ENCODE results near the gene XPR1.

XPR1 gene

DNA sequence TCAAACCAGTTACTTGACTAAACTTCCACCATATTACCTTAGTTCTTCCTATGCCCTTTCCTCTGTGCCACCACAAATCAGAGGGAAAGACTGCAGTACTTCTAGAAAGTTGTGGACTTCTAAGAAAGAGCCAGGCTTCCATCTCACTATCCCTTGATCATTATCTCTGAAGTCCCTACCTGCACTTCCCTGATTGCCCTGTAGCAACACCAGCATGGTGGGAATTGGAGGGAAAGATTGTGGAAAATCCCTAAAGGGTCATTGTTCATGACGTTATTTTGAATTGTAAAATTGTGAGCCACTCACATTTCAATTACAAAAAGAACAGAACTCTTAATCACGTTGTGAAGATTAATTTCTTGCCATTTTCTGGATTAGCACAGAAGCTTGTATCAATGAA lies 257.5 kb downstream of the XPR1 start:
- DNase-seq (ENCODE audit: low read depth in 2 of 2): no peak

DNA sequence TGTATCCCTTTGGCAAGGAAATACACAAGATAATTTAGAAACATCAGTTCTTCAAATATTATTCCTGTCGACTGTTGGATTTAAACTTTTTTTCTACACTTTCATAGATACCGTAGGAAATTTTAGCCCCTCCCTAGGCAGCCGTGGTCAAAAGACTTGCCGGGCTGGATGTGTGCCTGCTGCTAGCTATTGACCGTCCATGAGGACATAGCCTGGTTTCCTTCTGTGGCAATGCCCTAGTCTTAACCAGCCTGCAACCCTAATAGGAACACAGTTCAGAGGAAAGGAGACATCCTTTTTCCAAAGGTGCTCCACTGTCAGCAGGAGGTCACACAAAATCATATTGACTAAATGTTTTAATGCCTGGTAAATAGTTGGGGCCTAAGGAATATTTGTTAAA lies 260.4 kb downstream of the XPR1 start:
- no peak for DNase-seq (ENCODE audit: low read depth in 2 of 2)

DNA sequence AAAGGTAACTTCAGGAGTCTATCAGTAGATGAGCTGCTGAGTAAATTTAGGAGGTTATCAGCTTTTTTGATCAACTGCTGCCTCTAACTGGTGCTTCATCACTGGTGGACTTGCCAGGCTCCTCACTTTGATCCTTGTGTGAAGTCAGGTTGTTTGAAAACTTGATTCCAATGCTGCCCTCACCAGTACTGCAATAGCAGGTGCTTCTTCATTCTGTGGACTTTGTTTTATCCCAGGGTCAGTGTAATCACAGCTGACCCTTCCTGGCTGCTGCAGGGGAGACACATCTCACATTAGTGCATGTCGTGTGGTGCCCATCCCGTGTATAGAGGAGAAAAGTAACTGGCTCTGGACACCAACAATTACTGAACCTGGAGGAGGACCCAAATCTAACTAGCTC lies 260.9 kb downstream of the XPR1 start:
- DNase-seq (ENCODE audit: low read depth in 2 of 2): no peak

DNA sequence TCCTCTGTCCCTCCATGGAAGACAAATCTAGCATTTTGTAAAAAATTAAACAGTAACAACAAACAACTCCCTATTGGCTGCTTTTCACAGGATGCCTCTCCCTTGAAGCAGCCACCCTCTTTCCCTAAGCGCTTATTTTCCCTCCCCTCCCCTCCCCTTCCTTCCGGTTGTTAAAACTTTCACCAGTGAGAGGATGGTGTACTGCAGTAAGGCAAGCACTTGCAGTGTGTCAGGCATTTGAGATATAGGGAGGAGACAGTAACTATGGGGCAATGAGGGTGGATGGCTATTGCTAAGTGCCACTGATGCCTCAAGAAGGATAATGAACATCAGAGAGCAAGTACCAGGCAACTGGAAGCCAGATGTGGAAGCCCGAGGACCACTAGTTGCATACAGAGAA lies 261.8 kb downstream of the XPR1 start:
- no peak for DNase-seq (ENCODE audit: low read depth in 2 of 2)

DNA sequence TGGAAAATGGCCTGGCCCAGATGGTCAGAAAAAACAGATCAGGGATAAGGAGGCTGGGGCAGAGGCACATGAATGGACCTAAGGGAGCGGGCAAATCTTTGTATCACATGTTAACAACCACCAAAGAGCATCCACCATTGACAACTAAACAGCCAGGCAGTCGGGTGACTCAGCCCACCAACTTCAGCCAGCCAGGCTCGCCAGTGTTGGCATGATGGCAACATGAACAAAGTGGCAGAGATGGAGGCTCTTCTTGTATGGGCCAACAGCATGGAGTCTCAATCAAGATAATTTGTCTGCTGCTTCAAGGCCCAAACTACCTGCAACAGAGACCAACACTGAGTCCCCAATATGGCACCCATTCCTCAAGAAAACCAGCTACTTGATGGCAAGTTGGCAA lies 264.3 kb downstream of the XPR1 start:
- no peak for DNase-seq (ENCODE audit: low read depth in 2 of 2)

DNA sequence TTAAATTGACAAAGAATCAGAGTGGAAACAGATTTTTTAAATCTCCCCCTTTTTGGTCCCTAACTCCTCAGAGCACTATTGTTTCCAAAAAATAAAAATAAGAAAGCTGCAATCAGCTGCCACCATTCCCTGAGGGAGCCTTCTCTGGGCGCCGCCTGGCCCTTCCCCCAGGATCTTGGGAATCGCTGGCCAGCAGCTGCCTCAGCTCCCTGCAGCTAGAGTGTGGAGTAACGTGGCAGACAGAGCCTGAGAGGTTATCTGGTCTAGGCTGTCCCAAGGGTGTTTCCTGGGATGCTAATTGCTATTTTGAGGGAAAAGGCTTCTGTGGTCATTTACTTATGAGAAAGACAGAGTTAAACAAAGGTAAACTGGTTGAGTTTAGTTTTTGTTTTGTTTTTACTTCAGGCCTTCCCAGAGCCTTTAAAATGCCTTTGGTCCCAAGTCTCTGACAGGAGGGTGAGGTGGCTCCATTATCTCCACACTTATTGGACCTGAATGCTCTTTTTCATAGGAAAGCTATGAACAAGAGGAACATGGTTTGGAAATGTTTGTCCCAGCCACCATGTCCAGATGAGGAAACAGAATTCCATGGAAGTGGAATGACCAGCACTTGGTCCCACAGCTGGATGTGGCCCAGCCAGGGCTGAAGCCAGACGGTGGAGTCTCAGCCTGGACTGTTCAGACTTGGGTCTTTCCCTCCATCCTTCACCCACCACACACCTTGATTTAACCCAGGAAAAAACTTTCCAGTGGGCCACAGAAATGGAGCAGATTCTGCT lies 266.8 kb downstream of the XPR1 start:
- no peak for DNase-seq (ENCODE audit: low read depth in 2 of 2)

DNA sequence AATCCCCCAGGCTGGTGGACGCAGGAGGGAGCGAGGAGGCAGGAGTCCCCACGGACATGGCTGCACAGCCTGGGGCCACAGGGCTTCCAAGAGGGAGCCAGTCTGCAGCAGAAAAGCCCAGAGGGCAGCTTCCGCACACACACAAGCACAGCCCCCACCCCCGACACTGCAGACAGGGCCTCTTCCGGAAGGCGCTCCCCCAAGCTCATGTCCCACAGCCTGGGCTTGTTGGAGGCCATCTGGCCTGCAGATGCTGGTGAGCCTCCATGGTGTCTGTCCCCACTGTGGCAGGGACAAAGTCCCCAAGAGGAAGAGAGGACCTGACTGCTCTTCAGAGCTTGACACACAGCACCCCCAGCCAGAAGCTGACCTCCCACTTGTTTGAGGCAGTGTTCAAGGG lies 267.4 kb downstream of the XPR1 start:
- no peak for DNase-seq (ENCODE audit: low read depth in 2 of 2)

DNA sequence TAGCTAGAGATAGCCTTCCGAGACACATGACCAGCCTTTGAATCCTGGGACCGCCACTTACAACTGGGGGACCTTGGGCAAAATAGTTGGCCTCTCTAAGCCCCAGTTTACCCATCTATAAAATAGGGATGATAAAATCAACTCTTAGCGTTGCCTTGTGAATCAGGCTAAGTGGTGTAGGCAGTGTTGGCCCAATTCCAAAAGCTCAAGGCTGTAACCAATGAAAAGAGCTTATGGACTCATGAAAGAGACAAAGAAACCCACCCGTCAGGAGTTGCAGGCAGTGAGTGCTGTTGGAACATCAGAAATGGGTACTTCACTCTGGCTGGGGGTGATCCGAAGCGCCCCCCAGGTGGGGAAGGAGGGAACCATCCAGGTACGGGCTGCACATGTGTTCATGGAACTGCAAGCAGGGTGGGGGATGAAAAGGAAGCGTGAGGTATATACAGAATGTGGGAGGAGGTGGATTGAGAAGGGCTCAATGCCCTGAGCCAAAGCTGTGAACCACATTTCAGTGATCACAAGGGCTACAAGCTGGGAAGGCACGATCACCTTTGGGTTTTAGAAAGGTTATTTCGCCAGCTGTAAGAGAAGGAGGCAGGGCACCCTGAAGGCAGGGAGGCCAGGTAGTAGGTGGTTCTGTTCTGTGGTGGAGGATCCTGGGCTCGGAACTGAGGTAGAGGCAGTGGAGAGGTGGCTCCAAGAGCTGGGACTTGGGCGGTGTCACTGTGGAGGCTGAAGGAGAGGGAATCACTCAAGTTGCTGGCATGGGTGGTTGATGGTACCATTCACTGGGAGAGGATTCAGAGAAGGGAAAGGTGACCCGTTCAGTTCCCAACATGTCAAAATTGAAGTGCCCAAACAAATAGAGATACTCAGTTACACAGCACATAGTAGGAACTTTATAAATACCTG lies 269.5 kb downstream of the XPR1 start:
- no peak for DNase-seq (ENCODE audit: low read depth in 2 of 2)

DNA sequence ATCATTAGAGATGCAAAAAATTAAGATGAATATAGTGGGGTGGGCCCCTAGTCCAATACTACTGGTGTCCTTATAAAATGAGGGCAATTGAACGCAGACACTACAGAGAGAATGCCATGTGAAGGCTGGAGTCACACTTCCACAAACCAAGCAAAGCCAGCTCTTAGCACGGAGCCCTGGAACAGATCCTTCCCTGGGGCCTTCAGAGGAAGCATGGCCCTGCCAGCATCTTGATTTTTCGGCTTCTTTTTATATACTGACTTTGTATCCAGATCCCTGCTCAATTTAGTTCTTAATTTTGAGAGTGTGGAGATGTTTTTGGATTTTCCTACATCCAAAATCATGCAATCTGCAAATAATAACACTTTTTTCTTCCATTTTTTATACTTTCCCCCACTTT lies 270.7 kb downstream of the XPR1 start:
- DNase-seq (ENCODE audit: low read depth in 2 of 2): no peak

DNA sequence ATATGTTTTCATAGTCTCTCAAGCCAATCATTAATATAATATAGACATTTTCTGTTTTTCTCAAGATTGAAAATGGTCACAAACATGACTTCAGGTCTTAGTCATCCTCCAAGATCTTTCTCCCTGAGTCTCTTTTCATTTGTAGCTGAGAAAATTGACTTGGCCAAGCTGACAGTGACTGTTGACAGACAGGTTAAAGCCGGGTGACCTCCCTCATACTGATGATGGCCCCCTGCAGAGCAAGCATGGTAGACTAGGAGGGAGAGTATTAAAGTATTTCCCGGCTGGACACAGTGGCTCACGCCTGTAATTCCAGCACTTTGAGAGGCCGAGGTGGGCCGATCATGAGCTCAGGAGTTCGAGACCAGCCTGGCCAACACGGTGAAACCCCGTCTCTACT lies 274.1 kb downstream of the XPR1 start:
- no peak for DNase-seq (ENCODE audit: low read depth in 2 of 2)

DNA sequence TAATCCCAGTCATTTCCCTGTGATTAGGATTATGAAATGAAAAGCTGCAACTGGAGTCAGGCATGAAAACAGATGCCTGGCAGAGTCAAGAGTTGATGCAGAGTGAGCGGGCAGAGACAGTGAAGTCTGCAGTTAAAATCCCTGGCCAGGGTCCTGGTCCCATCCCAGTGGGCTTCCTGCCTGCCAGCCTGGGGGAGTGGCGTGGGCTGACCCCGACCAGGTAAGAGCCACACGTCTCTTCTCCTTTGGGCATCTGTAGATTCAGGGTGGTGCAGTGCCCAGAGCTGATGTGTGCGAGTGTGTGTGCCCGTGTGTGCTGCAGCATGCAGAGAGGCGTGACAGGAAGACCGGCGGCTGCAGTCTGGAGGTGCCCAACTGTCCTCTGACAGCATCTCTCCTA lies 274.7 kb downstream of the XPR1 start:
- DNase-seq (ENCODE audit: low read depth in 2 of 2): no peak

DNA sequence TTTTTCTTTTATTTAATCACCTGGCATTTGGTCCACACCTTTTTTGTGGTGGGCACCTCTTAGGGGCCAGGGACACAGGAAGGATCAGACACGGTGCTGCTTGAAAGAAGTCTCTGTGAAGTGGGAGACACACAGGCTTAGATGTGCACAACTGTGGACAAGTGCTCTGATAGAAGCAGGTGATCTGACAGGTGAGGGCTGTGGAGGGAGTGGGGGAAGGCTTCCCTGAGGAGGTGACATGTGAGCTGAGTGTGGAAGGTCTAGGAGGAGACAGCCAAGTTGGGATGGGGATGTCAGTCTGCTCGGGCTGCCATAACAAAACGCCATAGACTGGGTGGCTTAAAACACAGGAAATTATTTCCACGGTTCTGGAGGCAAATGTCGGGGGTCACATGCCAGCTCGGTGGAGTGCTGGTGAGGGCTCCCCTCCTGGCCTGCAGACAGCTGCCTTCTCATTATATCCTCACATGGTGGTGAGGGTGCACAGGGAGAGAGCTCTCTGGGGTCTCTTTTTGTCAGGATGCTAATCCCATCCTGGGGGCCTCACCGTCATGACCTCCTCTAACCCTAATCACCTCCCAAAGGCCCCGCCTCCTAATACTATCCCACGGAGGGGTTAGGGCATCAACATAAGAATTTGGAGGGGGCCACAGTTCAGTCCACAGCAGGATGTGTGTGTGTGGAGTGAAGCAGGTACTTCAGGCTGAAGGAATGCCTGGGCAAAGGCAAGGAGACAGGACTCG lies 275.7 kb downstream of the XPR1 start:
- DNase-seq (ENCODE audit: low read depth in 2 of 2): no peak

DNA sequence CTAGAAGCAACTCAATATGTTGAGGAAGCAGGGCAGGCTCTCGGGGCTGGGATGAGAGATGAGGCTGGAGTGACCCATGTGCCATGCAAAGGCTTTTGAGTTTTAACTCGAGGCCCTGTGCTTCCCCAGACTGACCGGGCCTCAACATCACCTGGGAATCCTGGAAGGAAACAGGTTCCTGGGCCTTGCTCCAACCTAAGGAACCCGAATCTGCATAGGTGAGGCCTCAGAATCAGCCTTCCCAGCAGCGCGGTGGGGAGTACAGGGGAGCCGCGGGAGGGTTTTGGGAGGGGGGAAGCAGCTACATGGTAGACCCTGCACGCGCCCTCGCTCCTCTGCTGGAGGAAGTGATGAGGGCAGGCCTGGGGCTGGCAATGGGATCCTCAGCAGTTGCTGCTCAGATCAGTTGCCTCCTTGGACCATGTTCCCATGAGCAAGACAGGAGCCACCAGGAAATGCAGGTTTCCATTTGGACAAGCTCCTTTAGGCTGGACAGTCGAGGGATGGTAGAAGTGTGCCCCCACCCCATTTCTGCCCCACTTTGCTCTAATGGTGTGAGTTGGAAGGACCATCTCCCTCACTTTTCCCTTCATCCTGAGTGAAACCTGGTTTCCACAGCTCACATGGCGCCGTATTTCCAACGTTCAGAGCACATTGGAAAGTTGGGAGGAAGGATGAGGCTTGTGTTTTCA lies 276.4 kb downstream of the XPR1 start:
- DNase-seq (ENCODE audit: low read depth in 2 of 2): no peak

DNA sequence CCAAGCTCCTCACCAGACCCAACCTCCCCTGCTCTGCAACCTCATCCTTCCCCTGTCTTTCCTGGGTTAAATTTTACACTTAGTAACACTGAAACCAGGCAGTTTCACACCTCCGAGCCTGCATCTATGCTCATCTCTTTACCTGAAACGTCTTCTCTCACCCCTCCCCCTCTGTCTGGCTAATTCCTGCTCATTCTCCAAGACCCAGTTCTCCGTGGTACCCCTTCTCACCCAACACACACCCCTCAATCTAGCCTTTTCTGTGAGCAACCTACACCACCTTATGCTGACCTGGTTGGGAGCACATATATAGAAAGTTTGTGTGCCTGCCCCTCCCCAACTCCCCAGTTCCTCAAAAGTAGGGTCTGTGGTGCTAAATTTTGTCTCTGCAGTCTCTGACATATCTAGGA lies 277.2 kb downstream of the XPR1 start:
- DNase-seq (ENCODE audit: low read depth in 2 of 2): no peak

DNA sequence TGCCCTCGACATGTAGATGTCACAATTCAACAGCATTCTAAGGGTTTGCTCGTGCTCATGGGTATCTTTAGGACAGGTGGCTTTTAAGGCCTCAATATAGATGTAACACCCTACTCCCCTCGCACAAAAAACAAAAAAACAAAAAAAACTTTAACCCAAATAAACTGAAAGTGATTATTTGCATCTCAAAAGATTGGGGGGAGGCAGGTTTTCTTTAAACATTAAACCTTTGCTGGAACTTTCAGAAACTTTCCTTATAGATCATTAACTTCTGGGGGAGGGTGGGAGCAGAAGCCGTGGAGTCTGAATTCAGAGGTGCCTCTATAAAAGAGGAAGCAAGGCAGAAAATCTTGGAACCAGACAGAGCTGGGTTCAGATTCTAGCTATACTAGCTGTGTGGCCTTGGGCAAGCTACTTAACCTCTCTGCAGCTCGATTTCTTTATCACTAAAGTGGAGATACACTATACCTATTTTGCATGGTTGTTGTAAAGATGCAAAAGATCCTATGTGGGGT lies 277.7 kb downstream of the XPR1 start:
- no peak for DNase-seq (ENCODE audit: low read depth in 2 of 2)

DNA sequence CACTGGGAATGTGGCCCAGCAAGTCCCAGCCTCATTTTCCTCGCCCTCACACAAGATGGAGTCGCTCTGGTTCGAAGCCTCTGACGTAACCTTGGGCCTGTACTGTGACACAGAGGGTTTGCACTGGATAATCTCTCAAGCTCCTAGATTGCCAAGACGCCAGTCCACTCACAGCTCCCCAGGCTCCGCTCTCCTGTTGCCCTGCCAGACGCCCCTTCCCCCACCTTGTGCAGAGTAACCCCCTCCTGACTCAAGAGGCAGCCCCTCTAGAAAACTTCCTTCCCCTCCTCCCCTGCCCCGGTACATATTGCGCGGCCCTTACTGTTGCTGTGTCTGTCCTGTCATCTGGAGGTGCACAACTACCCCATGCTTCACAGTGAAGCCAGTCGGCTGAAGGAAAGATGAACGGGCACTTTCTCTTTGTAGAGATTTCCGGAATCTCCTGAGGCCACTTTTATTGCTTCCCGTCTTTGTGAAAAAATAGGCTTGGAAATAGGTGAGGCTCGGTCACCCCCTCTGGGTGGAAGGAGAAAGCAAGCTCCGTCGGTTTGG lies 279.9 kb downstream of the XPR1 start:
- no peak for DNase-seq (ENCODE audit: low read depth in 2 of 2)

DNA sequence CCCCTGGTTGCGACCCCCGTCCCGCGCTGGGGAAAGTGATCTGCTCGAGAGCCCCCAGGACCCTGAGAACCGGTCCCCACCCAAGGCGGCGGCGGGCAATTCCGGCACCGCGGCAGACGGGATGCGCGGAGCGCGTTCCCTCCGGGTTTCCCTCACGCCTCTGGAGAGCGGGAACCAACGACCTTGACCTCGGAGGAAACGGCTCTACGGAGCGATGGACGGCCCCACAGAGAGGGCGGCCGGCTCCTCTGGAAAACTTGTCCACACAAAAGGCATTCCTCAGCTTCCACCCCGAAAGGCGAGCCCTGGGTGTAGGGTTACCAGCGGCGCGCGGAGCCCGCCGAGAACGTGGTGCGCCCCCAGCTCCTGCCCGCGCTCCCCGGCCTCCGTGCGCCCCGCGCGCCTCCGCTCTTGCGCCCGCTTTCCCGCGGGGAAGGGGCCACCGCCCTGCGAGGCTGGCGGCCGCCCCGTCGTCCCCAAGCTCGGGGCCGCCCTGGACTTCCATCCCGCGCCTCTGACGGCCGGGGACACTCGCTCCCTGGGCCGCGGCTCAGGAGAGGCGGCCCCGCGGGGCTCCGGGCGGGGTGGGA lies 280.5 kb downstream of the XPR1 start:
- DNase-seq (ENCODE audit: low read depth in 2 of 2): no peak

DNA sequence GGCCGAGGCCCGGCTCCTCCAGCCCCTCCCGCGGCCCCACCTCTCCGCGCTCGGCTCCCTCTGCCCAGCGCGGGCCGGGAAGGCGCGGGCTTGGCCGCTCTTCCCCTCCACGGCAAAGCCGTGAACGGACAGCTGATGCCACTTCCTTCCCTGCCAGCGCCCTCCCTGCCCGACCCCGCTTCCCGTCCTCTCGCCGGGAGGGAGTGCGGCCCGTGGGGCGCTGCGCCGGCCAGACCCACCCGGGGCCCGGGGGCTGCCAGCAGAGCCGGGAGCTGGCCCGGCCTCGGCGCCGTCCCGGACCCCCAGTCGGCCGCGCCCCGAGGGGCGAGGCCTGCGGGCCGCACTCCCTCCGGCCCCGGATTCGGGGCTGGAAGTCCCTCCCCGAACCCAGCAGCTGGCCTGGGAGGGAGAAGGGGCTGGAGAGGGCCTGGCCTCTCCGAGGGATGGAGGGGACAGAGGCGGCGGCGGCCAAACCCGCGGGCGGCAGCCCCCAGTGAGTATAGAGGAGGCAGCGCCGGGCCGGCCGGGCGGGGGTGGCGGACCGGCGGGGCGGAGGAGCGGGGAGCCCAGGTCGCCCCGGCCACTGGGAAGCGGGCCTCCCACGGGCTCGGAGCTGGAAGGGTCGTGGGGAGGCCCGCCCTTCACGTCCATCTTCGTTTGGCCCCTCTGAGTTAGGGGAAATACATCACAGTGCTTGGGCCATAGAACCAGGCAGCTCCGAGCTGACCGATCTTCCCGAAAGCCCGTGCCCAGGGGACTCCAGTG lies 281.2 kb downstream of the XPR1 start, which contains the start of gene KIAA1614:
KIAA1614 (plus strand) TSS at position 97 of the 765 bp plus-strand sequence; CDS start at position 444, 347 bp downstream.
- no peak for DNase-seq (ENCODE audit: low read depth in 2 of 2)

DNA sequence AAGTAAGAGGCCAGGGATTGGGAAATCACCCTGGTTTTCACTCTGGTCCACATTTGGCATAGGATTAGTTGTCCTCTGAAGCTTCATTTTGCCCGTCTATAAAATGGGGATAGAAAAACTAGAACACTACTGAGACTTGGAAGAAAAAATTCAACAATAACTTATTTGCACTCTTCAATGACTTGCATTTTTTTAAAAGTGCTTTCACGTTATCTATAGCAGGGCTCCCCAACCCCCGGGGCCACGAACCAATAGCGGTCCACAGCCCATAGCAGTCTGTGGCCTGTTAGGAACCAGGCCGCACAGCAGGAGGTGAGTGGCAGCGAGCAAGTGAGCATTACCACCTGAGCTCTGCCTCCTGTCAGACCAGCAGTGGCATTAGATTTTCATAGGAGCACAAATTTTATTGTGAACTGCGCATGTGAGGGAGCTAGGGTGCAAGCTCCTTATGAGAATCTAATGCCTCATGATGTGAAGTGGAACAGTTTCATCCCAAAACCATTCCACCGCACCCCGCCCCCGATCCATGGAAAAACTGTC lies 283.7 kb downstream of the XPR1 start:
- DNase-seq (ENCODE audit: low read depth in 2 of 2): no peak
